ENCODE measurements around the gene GPA33. TPM values are rescaled to one million over a fixed set of nuclear protein-coding genes. Genes with fewer than 3 reads are reported as not detected.

The GPA33 gene
- polyA plus RNA-seq, 1 experiment: not detected

- ChIA-PET POLR2A (no interaction called here), CTCF (no interaction called here)
- no peaks in the 10 kb centered on the region for H3K27me3 ChIP-seq (ENCODE audit: control insufficient read depth, insufficient read depth, low read length)
- H3K27ac ChIP-seq (ENCODE audit: low read depth, low read length): no peak overlapping the region
- TF ChIP-seq CTCF (IDR thresholded peaks at IDR 0.05; ENCODE audit: low read depth, low read length): no peak
- H3K4me3 ChIP-seq (ENCODE audit: low read depth, low read length): no peak overlapping the region
- no peak for DNase-seq (ENCODE audit: low read depth, low spot score)
- no peaks in the 10 kb centered on the region for H3K9me3 ChIP-seq (ENCODE audit: control insufficient read depth, insufficient read depth, low read length)
Observed at GRCh38 chr1:167105271-167106118, 15.3 kb upstream of the GPA33 start.

DNA sequence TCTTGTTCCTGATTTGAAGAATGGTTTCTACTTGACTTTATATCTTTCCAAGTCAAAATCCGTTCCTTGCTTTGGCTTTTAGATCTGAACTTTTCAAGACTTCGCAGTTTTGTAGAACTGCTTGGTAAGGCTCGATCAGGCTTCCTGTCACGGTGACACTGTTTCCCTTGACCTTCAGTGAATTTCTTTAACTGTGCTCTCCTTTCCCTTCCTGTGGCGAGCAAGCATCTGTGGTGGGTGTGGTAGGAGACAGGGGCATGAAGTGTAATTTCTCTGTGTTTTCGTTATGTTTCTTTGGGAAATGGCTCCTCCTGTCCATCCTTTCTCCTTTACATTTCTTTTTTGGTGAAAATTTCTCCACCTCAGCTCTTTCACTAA is 14.1 kb upstream of the GPA33 start:
- CTCF ChIA-PET: interaction anchor here (0.6 kb wide), 1 partner anchor 19 kb away, joined by 4 read pairs; no protein-coding TSS in a partner anchor
- H3K27me3 ChIP-seq (ENCODE audit: control insufficient read depth, insufficient read depth, low read length): no peaks in the 10 kb centered on the region
- no peak overlapping the region for H3K27ac ChIP-seq (ENCODE audit: low read depth, low read length)
- H3K4me3 ChIP-seq (ENCODE audit: low read depth, low read length): no peak overlapping the region
- POLR2A ChIA-PET: no interaction called here
- no peaks in the 10 kb centered on the region for H3K9me3 ChIP-seq (ENCODE audit: control insufficient read depth, insufficient read depth, low read length)
- no peak for TF ChIP-seq CTCF (IDR thresholded peaks at IDR 0.05; ENCODE audit: low read depth, low read length)
- no peak for DNase-seq (ENCODE audit: low read depth, low spot score)

GRCh38 chr1:167102906-167103573 is 12.9 kb upstream of the GPA33 start:
- TF ChIP-seq CTCF (IDR thresholded peaks at IDR 0.05; ENCODE audit: low read depth, low read length): no peak
- Histone ChIP-seq H3K4me3 (ENCODE audit: low read depth, low read length) (no peak overlapping the region), H3K9me3 (ENCODE audit: control insufficient read depth, insufficient read depth, low read length) (no peaks in the 10 kb centered on the region), H3K27ac (ENCODE audit: low read depth, low read length) (no peak overlapping the region), H3K27me3 (ENCODE audit: control insufficient read depth, insufficient read depth, low read length) (no peaks in the 10 kb centered on the region)
- no peak for DNase-seq (ENCODE audit: low read depth, low spot score)
- ChIA-PET POLR2A (no interaction called here), CTCF (no interaction called here)

DNA sequence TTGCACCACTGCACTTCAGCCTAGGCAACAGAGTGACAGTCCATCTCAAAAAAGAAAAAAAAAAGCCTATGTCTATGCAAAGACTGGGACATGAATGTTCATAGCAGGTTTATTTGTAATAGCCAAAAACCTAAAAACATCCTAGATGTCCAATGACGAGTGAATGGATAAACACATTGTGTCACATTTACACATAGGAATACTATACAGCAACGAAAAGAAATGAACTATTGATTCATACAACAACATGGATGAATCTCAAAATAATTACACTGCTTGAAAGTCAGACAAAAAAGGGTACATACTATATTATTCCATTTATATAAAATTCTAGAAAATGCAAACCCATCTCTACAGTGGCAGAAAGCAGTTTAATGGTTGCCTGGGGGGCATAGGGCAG is 11.6 kb upstream of the GPA33 start:
- ChIA-PET CTCF (interaction anchor here (0.7 kb wide), 1 partner anchor 456 kb away, joined by 8 read pairs; no protein-coding TSS in a partner anchor), POLR2A (no interaction called here)
- Histone ChIP-seq H3K27ac (ENCODE audit: low read depth, low read length) (no peak overlapping the region), H3K4me3 (ENCODE audit: low read depth, low read length) (no peak overlapping the region), H3K27me3 (ENCODE audit: control insufficient read depth, insufficient read depth, low read length) (no peaks in the 10 kb centered on the region), H3K9me3 (ENCODE audit: control insufficient read depth, insufficient read depth, low read length) (no peaks in the 10 kb centered on the region)
- DNase-seq (ENCODE audit: low read depth, low spot score): no peak
- no peak for TF ChIP-seq CTCF (IDR thresholded peaks at IDR 0.05; ENCODE audit: low read depth, low read length)

DNA sequence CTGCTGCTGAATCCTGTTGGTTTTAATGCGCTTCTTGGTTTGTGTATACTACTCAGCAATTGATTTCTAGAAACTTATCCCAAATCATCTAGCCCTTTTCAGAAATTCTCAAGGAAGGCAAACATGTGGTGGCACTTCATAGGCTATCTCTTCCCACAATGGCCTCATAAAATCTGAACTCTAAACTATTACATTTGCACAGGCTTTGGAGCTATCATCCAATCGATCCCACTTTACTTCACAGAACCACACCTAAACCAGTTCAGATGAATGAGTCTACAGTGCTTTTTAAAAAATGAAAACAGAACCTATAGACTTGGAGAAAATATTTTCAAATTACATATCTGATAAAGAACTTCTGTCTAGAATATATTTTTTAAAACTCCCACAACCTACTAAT is 10.6 kb upstream of the GPA33 start:
- TF ChIP-seq CTCF (IDR thresholded peaks at IDR 0.05; ENCODE audit: low read depth, low read length): no peak
- no peaks in the 10 kb centered on the region for H3K9me3 ChIP-seq (ENCODE audit: control insufficient read depth, insufficient read depth, low read length)
- H3K27ac ChIP-seq (ENCODE audit: low read depth, low read length): no peak overlapping the region
- ChIA-PET CTCF (no interaction called here), POLR2A (no interaction called here)
- DNase-seq (ENCODE audit: low read depth, low spot score): no peak
- no peak overlapping the region for H3K4me3 ChIP-seq (ENCODE audit: low read depth, low read length)
- no peaks in the 10 kb centered on the region for H3K27me3 ChIP-seq (ENCODE audit: control insufficient read depth, insufficient read depth, low read length)

All from AG04450 (cell line).